Tracheal epithelial cell (primary cell): ENCODE data around the gene BEND5. TPM values are rescaled to one million over a fixed set of nuclear protein-coding genes. Genes with fewer than 3 reads are reported as not detected.

ENCODE experiments used
- total RNA-seq: library from RNA; depleted of rRNA; stranded (reverse); fragments of >200 nt; gene quantifications from 2 replicates; pipeline ENCODE4 v1.2.1, GENCODE V29; 2014

BEND5 gene, protein sequence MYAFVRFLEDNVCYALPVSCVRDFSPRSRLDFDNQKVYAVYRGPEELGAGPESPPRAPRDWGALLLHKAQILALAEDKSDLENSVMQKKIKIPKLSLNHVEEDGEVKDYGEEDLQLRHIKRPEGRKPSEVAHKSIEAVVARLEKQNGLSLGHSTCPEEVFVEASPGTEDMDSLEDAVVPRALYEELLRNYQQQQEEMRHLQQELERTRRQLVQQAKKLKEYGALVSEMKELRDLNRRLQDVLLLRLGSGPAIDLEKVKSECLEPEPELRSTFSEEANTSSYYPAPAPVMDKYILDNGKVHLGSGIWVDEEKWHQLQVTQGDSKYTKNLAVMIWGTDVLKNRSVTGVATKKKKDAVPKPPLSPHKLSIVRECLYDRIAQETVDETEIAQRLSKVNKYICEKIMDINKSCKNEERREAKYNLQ
- 0.72 TPM in 1 of 2 replicates, not detected in the other for total RNA-seq

GRCh38 chr1:48776393-48777218 lies at the start of gene BEND5:
BEND5 (minus strand) TSS chr1:48776891; CDS start chr1:48776831, 60 bp downstream.

